HepG2 (cell line): ENCODE data around the gene LRP1B.

Source experiments
- CENPT ChIP-seq: sonication (generic); formaldehyde crosslinking; IDR thresholded peaks from 2 replicates; pipeline ENCODE4 v1.8.0; 2022; ENCODE audit warnings: low read depth, mild to moderate bottlenecking, moderate library complexity, missing genetic modification reagents
- MYNN ChIP-seq: sonication (generic); formaldehyde crosslinking; IDR thresholded peaks from 2 replicates; pipeline ENCODE4 v1.4.0; 2020; ENCODE audit warnings: mild to moderate bottlenecking, low read depth, missing genetic modification reagents
- ZNF225 ChIP-seq: sonication (generic); formaldehyde crosslinking; IDR thresholded peaks from 2 replicates; pipeline ENCODE4 v1.4.0; 2020; ENCODE audit warnings: mild to moderate bottlenecking, missing genetic modification reagents
- ZNF547 ChIP-seq: sonication (generic); formaldehyde crosslinking; IDR thresholded peaks from 2 replicates; pipeline ENCODE4 v1.5.1; 2020; ENCODE audit warnings: mild to moderate bottlenecking, missing genetic modification reagents

DNA sequence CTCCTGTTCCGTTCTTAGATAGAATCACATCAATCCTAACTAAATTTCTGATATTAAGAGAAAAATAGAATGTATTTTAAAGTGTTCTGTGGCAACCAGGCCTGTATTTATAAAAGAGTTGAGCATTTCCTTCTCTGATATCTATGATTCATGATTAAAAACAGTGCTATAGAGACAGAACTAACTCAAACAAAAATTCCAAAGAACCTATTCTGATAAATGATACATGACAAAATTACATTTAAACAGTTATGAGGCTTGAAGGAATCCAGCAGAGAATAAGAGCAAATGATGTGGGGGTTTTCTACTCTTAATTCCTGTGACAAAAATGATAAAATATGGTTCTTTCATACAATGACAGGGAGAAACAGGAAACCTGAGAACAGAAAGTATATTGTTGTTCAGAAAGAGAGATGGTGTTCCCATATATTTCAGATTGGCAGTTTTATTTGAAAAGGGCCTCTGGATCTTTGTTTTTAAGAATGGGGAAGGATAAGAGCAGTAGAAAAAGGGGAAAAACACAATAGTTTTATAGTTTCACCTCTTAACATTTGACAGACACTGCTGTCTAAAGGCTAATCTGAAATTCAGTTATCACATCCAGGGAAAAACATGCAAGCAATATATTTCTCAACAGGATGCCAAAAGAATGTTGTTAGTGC lies 944.3 kb downstream of the LRP1B start:
- TF ChIP-seq ZNF547 (CRISPR knock-in tag) (no peak), ZNF225 (CRISPR knock-in tag) (no peak), MYNN (no peak), CENPT (CRISPR knock-in tag) (no peak)
